Measurements from ENCODE around the gene RANGRF.

The RANGRF gene

DNA sequence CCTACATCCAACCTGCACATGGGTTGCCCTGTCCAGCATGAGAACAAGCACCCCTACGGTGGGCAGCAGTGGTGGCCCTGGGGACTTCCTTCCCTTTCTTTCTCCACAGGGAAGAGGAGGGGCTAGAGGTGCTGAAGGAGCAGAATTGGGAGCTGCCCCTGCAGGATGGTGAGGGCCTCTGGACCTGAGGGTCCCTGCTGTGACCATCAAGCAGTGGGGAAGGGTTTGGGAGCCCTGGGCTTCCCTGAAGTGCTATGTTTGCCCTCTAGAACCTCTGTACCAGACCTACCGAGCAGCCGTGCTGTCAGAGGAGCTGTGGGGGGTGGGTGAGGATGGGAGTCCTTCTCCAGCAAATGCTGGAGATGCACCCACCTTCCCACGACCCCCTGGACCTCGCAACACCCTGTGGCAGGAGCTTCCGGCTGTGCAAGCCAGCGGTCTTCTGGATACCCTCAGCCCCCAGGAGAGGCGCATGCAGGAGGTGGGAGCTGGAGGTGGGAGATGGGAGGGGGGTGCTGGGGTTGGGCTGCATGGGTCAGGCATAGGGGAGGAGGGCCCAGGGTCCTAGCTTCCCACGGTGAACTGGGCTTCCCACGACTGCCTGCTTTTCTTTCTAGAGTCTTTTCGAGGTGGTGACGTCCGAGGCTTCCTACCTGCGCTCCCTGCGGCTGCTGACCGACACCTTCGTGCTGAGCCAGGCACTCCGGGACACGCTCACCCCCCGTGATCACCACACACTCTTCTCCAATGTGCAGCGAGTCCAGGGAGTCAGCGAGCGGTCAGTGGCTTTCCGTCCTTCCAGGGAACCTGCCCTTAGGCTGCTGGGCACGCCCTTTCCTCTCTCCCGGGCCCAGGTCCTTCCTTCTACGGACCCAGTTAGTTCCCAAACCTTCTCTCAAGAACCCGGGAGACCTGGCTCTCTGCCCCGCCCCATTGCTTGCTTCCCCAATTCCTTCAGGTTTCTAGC is 26.6 kb downstream of the RANGRF start:
- DNase-seq: no peak

DNA sequence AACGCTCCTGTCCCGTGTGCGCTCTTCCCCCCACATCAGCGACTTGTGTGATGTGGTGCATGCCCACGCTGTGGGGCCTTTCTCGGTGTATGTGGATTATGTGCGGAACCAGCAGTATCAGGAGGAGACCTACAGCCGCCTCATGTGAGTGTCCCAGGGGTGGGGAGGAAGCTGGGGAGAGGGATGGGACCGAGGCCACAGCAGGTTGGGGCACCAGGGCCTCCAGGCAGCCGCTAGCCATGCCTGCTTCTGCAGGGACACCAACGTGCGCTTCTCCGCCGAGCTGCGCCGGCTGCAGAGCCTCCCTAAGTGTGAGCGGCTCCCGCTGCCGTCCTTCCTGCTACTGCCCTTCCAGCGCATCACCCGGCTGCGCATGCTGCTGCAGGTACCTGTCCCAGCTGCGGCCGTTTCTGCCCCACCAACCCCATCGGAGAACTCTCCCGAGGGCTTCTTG is 27.3 kb downstream of the RANGRF start:
- no peak for DNase-seq

DNA sequence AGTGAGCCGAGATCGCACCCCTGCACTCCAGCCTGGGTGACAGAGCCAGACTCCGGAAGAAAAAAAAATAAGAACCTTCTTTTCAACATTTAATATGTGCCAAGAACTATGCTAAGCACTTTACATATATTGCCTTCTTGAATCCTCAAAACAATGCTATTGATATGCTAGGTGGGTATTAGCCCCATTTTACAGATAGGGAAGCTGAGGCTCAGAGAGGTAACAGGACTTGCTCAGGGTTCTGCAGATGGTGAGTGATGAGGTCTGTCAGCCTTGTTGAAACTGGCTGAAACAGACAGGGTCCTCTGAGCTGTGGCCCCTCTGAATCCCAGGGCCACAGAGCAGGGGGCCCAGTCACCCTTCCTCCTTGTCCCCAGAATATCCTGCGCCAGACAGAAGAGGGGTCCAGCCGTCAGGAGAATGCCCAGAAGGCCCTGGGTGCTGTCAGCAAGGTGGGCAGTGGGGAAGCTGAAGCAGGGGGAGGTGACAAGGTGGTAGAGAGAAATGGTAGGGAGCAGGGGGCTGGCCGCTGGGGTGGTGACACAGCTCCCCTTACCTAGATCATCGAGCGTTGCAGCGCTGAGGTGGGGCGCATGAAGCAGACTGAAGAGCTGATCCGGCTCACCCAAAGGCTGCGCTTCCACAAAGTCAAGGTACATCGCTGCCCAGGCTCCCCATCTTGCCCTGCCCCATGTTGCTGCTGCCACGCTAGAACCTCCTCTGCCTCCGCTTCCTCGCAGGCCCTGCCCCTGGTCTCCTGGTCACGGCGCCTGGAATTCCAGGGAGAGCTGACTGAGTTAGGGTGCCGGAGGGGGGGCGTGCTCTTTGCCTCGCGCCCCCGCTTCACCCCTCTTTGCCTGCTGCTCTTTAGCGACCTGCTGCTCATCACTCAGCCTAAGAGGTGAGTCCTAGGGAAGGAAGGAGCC is 29.8 kb downstream of the RANGRF start:
- DNase-seq: no peak

DNA sequence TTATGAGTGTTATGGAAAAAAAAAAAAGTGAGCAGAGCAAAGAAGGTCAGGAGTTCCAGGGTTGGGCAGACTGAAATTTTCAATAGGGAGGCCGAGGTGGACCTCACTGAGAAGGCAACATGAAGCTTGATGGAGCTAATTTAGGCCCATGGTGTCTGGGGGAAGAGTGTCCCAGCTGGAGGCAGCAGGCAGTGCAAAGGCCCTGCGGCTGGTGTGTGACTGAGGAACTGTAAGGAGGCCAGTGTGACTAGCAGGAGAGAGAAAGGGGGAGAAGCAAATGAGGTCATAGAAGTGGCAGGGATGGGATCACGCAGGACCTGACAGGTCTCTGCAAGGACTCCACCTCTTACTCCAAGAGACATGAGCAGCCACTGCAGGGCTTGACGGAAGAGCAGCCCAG is 31.8 kb downstream of the RANGRF start:
- no peak for DNase-seq

DNA sequence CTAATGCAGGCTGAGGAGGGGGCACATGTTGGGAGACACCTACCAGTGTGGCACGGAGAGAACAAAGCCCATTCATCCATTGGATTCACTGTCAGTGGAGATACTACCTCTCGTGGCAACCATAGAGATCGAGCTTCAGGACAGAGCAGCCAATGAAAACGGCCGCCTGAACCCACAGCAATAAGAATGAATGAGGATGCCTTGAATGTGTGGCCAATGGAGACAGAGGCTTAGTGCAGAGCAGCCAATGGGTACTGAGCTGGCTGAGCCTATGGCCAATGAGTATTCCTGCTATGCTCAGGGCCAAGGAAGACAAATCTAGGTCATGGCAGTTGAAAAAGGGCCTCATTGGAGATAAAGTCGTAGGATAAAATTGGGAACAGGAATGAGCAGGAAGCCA is 32.5 kb downstream of the RANGRF start:
- DNase-seq: peak in 1 of 5 experiments; percentile 27

DNA sequence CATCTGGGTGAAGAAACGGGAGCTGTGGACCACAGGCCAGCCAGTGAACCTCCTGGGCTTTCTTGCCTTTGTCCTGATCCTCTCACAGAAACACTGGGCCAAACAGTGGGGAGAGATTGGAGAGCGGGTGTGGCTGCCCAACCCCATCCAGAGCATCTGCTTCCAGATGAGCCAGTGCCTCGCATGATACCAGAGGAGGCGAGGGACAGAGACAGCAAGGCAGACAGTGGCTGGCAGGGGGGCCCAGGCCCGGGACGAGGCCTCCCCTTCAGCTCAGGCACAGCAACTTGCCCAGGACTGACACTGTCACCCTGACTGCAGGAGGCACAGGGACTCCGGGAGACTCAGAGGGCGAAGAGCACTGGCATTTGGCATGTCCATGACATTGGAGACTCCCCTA is 33.6 kb downstream of the RANGRF start:
- DNase-seq: no peak

DNA sequence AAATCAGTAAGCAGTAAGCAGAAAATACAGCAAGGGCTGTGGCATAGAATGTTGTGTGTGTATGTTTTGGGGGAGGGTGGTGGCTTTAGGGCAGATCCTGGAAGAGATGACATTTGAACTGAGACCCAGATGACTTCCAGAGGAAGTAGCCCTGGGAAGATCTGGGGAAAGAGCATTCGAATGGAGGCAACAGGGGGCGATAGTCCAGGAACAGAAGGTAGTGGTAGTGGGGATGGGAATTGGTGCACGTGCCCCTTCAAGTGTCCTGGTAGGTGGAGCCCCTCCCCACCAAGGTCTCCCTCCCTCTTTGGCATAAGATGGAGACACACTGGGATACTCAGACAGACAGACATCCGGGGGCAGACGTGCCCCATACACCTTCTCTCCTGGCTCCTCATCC is 35.7 kb downstream of the RANGRF start:
- no peak for DNase-seq

DNA sequence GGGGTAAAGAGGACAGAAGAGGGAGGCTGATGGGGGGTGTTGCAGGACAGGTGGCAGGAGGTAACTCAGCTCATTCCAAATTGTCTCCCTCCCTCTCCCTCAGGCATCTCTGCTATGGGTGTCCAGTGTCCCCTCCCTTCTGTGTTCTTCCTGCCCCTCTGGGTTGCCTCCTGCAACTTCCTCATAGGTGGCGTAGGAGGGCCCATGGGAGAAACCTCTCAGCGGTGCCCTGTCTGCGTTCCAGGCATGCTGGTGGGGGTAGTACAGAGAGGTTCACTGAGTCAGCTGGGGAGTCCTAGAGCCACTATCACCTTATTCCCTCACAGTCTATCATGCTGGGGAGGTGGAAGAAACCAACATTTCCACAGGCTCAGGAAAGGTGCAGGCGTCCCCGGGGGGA is 36.5 kb downstream of the RANGRF start:
- no peak for DNase-seq

DNA sequence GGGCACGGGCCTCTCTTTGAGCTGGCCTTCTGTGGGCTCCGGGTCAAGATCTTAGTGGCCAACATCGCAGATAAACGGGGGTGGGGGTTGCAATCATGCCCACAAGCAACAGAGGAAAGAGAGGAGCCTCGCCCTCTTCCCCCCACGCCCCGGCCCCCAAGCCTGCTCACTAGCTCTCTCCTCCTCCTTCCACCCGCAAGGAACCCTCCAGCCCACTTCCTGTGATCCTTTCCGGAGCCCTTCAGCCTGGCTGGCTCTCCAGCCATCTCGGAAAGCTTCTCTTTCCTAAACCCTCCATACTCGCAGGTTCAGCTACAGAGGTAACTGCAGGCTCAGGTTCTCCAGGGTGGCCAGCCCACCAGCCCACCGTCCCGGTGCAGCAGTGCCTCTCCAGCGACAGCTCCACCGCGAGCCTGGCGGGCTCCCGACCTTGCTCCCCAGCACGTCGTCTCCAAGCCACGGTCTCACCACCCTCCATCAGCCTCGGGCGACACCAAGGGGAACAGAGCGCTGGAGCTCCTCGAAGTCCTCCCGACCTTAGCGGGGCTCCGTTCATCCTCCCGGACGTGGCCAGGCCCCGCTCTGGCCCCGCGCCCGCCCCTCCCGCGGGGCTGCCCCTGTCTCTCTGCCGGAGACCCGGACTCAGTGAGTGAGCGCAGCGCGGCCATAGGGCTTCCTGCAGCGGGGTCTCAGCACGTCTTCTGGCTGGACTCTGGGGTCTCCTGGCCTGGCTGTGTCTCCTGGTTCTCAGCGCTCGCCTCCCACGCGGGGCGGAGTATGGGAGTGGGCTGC is 38.2 kb downstream of the RANGRF start:
- DNase-seq: peak in 2 of 5 experiments; percentile 9 to 22

DNA sequence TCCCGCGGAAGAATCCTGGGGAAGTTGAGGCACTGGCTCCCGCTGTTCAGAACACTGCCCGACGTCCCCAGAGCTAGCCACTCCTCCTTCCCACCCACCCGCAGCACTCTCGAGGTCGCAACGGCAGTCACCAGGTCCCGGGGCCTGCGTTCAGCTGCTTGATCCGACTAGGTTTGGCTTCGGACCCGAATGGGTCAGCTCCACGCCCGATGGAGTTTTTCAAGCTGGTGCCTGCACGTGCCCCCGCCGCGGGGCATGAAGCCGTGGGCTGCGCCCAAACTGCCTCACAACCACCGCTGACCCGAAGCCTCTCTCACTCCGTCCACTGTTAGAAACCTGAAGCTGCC is 38.8 kb downstream of the RANGRF start:
- no peak for DNase-seq

DNA sequence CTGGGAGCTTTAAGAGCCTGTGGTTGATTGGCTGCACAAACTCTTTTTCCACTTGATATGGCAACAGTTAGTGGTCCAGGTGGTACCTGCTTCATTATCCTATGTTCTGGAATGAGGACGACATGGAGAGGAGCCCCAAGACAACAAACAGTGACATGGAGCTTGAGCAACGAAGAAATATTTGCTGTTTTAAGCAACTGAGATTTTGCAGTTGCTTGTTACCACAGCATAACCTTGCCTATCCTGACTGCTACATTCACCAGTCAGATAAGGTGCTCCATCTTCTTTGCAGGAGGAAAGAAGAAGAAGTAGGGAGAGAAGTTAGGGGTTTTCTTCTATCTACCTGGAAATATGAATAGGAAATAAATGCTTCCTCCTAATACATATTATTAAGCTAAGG is 43.7 kb downstream of the RANGRF start:
- no peak for DNase-seq

DNA sequence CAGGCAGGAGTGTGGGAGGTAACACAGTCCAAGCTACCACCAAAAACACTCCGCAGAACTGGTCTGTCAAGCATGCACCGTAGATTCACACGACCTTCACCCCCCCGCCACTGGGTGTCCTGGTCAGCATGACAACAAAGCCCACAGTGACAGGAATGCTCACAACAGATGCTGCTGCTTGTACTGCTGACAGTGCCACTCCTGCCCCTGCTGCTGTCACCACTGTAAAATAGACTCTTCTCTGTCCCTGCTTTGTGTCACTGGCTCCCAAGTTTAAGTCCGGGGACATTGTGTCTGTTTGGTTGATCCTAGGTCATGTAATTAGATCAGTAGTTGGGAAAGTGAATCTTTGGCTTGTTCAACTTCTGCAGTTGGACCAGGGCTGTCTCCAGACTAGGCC is 44.2 kb downstream of the RANGRF start:
- no peak for DNase-seq

DNA sequence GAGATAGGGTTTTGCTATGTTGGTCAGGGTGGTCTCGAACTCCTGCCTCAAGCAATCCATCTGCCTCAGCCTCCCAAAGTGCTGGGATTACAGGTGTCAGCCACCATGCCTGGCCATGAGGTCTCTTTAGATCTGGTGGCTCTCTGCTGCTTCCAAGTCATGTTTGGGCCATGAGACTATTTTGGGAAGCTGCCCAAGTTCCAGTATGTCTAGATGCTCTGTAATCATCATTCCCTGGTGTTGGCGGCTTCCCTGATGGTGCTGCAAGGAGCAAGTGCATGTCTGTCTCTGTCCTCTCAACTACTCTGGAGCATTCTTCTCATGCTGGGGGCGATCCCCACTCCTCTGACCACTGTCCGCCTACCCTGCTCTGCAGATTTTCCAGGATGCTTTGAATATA is 44.8 kb downstream of the RANGRF start:
- DNase-seq: no peak

DNA sequence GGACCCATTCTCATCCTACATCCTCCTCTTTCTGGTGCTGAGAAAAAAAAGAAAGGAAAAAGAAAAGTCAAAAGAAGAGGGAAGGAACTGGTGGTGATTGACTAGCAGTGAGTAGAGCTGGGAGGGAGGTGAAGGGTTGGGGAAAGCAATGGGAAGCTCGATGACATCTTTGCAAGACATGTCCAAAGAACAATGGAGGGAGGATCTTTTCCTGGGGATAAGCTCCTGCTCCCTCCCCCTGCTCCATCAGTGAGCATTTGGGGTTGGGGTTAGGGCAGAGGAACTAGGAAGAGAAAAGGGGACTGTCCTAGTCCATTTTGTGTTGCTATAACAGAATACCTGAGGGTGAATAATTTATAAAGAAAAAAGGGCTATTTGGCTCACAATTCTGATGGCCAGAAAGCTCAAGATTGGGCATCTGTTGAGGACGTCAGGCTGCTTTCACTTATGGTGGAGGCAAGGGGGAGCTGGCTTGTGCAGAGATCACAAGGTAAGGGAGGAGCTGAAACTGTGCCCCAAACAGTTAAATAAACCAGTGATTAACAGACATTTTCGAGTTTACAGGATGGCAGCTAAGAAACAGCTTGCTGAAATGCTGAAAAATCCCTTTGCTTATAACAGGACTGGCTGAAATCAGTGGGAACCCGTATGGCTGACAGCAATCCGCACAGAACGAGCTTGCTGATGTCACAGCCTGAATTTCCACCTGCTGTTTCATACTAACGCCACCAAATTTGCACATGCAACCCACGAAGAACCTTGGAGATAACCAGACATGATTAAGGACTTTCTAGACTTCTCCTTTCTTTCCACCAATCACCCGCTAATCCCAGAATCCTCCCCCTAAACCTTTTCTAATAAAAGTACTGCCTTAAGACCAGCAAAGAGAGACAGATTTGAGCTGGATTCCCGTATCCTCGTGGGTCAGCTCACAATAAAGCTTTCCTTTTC is 49.6 kb downstream of the RANGRF start:
- DNase-seq: peak in 1 of 5 experiments; percentile 4

DNA sequence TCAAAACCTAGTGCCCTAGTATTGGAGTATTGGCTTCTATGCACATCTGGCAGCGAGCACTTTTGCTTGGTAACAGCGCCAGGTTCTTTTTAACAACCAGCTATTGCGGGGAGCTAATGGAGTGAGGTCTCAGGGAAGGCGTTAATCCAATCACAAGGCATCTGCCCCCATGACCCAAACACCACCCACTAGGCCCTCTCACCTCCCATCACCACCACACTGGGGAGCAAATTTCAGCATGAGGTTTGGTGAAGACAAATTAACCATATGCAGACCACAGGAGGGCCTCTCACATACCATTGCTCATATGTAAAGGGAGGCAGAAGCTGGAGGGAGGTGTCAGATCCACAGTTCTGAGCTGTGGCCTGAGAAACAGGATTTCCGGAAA is 50.3 kb downstream of the RANGRF start:
- DNase-seq: no peak

DNA sequence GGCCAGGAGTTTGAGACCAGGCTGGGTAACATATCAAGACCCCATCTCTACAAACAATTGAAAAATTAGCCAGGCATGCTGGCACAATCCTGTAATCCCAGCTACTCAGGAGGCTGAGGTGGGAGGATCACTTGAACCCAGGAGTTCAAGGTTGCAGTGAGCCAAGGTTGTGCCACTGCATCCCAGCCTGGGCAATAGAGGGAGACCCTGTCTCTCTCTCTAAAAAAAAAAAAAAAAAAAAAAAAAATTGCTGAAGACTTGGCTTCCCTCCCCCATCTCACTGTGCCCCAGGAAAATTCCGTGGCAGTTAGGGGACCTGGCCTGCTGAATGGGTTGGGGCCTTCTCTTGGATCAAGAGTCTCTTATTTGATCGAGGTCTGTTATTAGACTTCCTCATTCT is 51.1 kb downstream of the RANGRF start, which contains the start of gene ODF4:
TSS of gene ODF4 (plus strand) at position 301 of the 400 bp plus-strand sequence. CDS start 212 bp downstream, outside the sequence.
- DNase-seq: no peak

All from T-helper 2 cell (primary cell).